ENCODE data around the gene SOX13.

- TF ChIP-seq, protein P1, sequence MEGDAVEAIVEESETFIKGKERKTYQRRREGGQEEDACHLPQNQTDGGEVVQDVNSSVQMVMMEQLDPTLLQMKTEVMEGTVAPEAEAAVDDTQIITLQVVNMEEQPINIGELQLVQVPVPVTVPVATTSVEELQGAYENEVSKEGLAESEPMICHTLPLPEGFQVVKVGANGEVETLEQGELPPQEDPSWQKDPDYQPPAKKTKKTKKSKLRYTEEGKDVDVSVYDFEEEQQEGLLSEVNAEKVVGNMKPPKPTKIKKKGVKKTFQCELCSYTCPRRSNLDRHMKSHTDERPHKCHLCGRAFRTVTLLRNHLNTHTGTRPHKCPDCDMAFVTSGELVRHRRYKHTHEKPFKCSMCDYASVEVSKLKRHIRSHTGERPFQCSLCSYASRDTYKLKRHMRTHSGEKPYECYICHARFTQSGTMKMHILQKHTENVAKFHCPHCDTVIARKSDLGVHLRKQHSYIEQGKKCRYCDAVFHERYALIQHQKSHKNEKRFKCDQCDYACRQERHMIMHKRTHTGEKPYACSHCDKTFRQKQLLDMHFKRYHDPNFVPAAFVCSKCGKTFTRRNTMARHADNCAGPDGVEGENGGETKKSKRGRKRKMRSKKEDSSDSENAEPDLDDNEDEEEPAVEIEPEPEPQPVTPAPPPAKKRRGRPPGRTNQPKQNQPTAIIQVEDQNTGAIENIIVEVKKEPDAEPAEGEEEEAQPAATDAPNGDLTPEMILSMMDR (conservative IDR thresholded peaks at IDR 0.05 in 1 of 2, IDR thresholded peaks at IDR 0.05 in 1 of 2; ENCODE audit: extremely low read depth in 1 of 2, insufficient read depth in 1 of 2, low read depth in 1 of 2, low read length in 2 of 2), result no peak
- TF ChIP-seq EZH2 (IDR thresholded peaks at IDR 0.05; ENCODE audit: borderline replicate concordance, low read length), result no peak
These were observed 2.2 kb downstream of the SOX13 start for GRCh38 chr1:204075139-204075521.
